NCI-H1930 (cell line): ENCODE measurements around the gene ROS1.
A peak's percentile ranks its signal among the peaks of the same experiment; 100 is the strongest.
"Not testable (repeated sequence)": the region's sequence is repeated elsewhere in the genome, so short reads cannot be mapped to it uniquely, and the experiment has no call there.

ENCODE experiments used
- DNase-seq, 2 experiments: peaks; one replicate each; lab custom pipeline; 2025; lab: John Stamatoyannopoulos, UW

The ROS1 gene

DNA sequence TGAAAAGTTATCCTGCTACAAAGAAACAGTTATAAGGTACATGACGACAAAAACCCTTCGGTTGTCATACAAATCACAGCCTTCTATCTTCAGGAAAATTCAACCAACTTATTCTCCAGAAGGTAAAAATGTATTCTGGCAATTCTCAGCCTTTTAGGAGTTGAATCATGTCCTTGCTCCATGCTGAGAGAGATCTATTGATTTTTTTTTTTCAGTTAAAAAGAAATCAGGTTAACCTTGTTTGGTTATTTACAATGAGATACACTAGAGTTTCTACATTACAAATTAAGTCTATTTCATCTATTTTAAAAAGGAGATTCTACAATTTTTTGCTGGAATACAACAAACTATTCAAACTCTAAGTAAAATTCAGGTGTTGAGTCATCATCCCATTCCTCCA lies 45.4 kb downstream of the ROS1 start:
- no peak for DNase-seq

DNA sequence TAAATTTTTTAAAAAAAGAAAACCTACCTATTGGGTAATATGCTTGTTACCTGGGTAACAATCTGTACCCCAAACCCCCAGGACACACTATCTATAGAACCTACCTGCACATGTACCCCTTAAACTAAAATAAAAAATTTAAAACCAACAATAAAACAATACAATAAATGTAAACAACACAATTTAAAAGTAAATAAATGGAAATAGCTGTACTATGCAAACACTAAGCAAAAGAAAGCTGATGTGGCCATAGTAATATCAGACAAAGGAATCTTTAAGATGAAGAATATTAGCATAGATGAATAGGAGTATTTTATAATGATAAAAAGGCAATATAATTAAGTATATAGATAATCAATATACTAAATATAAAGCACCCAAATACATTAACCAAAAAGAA lies 50.3 kb downstream of the ROS1 start:
- DNase-seq = no peak

DNA sequence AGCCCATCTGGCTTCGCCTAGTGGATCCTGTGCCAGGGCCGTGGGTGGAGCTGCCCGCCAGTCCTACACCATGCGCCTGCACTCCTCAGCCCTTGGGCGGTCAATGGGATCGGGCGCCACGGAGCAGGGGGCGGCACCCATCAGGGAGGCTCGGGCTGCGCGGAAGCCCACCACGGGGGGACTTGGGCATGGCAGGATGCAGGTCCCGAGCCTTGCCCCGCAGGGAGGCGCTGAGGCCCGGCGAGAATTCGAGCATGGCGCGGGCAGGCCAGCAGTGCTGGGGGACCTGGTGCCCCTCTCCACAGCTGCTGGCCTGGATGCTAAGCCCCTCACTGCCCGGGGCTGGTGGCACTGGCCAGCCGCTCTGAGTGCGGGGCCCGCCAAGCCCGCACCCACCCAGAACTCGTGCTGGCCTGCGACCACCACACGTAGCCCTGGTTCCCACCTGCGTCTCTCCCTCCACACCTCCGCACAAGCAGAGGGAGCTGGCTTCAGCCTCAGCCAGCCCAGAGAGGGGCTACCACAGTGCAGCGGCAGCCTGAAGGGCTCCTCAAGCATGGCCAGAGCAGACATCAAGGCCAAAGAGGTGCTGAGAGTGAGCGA lies 52.4 kb downstream of the ROS1 start:
- DNase-seq = no peak

DNA sequence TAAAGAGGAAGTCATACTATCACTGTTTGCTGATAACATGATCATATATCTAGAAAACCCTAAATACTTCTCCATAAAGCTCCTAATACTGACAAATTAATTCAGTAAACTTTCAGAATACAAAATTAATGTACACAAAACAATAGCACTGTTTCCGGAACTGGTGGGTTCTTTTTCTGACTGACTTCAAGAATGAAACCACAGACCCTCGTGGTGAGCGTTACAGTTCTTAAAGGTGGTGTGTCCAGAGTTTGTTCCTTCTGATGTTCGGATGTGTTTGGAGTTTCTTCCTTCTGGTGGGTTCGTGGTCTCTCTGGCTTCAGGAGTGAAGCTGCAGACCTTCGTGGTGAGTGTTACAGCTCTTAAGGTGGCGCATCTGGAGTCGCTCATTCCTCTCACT lies 53.5 kb downstream of the ROS1 start:
- not testable (repeated sequence) for DNase-seq

DNA sequence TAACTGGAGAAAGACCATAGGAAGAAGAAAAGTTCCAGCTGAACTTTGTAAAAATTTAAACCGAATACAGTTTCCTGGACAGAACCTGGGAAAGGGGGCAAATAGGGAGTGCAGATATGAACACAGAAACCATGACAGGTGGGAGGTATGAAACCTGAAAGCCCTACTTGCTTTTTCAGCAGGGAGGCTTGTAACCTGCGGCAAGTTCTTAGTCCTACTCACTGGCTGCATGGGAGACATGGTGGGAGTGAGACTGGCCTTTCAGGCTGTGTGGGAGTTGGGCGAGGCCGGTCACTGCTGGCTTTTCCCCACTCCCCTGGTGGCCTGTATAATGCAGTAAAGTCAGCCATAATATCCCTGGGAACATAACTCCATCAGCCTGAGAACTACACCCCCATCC lies 54.2 kb downstream of the ROS1 start:
- no peak for DNase-seq

DNA sequence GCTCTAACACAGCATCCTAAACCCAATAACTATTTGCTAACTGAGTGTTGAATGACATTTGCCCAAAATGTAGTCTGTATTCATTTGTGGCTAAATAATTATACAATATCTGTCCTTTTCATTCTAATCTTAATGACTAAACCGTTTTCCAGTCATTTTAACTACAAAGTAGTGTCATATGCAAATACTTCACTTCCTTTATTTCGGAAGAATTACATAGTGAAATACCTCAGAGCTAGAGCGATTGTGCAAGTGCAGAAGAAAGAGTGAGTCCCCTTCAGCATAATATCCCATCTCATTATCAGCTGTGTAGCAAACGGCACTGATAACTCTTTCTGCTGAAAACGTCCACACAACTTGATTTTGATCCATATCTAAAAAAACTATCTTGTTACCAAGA lies 66.2 kb downstream of the ROS1 start:
- DNase-seq = no peak

DNA sequence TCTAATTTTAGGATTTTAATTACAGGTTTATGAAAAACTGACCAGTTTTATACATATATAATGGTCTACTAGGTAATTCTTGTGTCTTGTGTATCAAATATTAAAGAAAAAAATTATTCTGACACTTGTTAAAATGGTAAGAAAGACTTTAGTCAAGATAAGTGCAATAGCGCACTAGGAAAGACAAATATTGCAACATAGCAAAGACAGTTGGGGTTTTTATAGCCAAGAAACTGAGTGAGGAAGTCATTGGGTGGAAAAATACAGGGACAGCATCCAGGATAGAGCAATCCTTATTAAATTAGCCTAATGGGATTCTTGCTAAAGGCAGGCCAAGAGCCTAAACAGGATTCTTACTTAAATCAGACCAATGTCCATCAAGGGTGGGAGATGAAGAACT lies 71.1 kb downstream of the ROS1 start:
- no peak for DNase-seq

DNA sequence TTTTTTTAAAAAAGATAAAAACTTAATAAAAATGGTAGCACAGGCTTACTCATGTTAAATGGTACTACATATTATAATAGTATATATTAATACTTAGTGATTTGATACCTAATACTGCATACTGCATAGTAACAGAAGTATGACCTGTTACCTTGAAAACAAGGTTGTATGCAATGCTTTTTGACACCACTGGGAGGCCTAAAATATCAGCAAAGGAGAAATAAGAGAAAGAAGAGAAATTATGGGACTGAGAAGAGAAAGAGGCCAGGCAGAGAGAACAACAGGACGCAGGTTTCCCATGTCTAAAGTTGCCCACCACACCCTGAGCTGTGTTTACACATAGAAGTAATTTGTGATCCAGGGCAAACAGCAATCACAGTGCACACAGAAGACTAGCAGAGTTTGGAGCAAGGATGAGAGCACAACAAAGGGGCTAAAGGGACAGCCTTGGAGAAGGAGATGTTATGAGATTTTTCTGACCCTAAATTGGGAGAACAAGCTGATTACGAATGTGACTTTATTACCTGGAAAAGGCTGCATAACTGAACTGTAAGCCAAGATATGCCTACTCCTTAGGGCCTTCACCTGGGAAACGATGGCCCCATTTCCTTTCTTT lies 73.2 kb downstream of the ROS1 start:
- no peak for DNase-seq

DNA sequence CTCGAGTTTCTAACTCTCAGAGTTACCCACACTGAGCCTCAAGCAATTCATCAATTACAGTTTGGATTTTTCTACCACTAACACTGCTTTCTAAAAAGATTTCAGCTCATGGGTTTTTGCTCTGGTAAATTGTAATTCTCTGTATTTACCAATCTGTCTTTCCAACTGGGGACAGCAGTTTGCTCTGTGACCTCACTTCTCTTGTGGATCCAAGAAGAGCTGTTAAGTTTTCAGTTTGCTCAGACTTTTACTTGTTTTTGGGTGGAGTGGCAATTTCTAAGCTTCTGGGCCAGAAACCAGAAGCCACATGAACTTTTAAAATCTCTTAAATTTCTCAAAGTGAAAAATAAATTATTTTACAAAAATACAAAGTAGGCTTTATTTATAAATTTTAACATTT lies 74.2 kb downstream of the ROS1 start:
- no peak for DNase-seq

DNA sequence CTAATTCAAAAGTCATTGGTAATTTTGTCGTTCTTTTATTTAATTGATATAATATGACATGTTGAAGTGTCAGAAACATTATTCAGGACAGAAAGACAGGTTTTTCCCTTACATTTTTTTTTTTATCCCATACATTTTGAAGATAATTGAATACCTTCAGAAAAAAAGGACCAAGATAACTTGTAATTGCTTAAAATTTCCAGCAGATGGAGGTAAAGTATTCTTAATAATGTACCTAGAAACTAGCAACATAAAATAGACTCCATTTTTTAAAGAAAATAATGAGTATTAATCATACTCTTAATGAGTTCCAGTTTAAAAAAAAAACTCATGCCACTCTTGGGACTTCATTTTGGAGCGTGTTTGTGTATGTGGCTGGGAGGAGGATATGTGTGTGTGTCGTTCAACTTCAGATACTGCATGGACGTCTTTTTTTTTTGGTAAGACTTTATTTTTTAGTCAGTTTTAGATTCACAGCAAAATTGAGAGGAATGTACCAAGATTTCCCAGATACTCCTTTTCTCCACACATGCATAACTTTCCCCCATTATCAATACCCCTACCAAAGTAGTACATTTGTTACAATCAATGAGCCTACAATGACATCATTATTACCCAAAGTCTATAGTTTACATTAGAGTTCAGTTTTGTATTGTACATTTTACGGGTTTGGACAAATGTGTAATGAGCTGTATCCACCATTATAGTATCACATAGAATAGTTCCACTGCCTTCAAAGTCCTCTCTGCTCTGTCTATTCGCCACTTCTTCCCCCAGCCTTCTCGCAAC lies 79.4 kb downstream of the ROS1 start:
- peak in 1 of 2 experiments; percentile 1 for DNase-seq

DNA sequence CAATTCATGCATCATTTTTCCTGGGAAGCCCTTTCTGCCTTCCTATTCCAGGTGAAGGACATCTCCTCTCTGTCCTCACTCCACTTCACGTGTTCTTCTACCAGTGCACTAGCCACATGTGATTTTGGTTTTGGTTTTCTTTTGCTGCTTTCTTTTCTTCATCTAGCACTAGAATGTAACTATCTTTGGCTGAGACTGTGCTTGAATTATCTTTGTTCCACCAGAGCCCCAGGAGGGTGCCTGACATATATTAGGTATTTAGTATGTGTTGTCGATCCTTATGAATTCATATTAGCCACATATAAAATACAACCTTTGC lies 80.5 kb downstream of the ROS1 start:
- DNase-seq = no peak

DNA sequence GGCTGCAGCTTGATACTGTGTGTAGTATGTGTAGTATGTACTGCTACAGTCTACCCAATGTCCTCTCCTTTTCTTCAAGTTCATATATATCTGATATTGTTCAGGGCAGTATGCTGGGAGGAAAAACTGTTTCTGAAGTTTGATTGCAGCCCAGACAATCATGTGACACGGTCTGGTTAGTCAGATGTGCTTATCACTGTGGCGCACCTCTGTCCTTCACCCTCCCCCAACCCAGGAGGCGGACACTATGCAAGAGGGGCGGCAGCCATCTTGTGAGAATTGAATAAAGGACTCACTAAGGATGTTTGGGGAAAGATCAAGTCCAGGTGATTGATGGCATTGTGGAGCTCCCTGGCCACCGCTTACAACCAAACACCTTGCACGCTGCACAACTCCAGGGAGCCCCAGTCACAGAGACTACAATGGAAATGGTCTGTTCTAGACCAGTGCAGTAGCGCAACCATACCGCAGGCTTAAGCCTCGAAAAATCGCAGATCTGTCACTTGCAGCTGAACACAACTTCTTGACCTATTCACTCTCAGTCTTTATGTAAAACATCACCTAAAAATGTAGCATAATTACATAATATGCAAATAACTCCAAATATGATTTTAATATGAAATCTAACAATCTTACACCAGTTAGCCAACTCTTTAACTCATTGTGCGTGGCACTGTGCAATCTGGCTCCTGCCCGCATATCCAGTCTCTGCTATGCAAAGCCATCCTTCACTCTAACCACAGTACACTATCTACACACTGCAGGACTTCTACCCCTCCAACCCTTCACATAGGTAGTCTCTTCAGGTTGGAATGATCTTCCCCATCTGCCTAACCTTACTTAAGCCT lies 81.1 kb downstream of the ROS1 start:
- no peak for DNase-seq

DNA sequence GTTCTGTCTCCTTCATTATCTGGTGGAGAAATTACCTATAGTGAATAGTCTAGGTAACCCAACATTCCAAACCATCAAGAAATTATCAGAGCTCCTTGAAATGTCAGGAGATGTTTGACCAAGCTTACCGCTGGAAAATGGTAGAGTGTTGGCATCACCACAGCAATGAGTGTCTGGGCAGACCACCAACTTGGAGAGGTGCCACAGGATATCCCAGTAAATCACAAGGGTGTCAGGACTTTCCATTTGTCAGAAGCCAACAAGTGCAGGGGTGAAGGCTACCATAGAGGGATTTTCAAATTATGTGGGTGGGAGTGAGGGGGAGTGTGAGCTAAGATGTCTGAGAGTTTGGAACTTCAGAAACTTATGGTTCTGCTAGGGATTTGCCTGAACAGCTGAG lies 87.2 kb downstream of the ROS1 start:
- no peak for DNase-seq

DNA sequence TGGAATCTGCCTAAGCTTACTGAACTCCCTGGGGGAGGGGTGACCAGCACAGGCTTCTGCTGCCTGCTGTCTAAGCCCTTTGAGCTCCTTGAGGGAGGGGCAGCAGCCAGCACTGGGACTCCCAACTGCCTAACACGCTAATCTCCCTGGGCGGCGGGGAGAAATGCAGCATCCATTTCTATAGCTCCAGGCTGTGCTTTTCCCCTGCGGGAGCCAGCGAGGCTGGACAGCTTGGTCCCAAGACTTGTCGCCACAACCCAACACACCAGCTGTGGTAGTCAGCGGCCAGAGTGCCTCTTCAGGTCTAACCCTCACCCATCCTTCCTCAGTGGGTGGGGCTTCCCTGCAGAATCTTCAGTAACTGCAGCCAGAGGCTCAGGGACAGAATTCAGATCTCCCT lies 95.8 kb downstream of the ROS1 start:
- no peak for DNase-seq

DNA sequence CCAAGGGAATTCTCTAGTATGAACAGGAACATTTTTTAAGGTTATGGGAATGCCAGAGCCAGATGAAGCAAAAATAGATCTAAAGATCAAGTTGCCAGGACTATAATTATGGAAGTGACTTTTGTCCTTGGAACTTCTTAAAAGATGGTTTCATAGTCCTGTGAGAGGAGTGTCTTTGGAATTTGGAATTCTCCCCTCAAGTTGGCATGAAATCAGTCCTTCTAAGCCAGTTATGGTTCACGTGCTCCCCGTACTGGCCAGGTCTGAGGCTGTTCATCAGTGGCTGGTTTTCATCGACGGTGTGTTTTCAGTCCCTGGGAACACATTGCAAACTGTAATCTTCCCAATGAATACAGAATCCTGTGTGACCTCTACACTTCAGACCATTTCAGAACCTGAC lies 97.2 kb downstream of the ROS1 start:
- no peak for DNase-seq

DNA sequence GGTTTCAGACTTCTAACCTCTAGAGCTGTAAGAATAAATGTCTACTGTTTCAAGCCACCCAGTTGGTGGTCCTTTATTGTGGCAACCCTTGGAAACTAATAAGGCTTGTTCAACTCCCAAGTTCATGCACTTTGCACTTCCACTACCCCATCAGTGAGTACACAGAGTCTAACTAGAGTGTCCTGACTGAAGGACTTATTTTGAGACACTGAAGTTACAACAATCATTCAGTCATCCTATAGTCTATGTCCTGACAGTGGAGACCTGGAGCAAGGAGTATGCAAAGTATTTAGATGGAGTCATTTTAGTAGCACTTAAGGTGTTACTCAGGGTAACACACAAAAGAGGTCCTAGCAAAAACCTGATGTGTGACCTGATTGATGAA lies 97.7 kb downstream of the ROS1 start:
- DNase-seq = no peak

DNA sequence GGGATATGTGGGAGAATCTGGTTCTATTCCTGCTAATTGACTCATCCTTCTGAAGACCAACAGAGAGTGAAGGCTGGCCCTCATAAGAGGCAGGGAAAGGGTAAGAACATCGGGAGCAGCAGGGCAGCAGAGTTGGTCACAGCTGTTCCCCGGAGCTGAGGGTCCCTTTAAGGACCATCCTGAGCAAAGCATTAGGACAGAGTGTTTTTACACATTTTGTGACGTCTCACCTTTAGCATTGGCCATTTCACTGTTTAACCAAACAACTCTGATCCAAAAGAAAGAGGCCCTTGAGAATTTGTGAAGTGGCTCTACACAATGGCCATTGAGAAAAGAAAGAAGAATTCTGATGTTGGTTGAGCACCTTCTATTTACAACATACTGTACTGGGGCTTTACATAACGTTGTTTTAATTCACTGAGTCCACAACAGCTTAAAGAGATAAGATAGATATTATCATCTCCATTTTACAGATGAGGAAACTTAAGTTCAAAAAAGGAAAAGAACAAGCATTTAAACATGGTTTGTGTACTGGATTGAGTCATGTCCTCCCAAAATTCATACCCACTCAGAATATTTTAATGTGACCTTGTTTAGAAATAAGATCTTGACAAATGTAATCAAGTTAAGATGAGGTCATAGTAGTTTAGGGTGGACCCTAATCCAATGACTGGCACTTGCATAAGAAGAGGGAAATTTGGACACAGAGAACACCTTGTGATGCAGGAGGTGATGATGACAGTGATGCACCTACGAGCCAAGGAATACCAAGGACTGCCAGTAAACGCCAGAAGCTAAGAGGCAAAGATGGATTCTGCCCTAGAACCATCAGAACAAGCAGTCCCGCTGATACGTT lies 98.4 kb downstream of the ROS1 start:
- no peak for DNase-seq

DNA sequence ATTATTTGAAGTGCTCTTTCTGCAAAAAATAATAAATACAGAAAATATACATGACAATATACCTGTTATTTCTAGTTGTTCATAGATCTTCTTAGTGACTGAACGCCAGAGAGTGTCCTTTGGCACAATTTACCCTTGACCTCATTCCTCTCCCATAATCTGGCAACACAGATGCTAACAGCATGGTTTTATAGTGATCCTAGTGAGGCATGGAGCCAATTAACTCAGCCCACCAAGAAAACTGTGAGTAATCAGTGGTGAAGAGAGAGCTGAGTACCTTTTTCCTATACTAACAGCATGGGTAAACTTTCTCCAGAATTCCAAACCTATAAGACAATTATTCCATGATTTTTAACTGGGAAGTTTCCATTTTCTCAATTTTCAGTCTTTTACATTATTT lies 99.3 kb downstream of the ROS1 start:
- DNase-seq = no peak

DNA sequence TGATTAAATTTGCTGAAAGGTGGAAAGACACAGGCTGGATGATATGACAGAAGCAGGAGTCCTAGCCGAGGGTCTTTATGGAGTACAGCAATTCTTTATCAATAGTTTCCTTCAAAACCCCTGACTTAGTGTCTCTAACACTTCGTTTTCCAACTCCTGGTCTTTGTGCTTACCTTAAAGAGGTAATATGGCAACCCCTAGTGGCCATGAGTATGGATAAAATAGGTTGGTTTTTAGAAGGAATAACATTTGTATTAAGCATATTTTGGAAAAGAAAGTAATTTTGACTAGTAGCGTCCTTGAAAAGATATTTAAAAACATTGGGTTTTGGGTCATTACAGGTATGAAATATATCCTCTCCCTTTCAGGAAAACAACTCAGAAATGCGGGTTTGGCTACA lies 108.5 kb downstream of the ROS1 start:
- peak in 1 of 2 experiments; percentile 4 for DNase-seq

DNA sequence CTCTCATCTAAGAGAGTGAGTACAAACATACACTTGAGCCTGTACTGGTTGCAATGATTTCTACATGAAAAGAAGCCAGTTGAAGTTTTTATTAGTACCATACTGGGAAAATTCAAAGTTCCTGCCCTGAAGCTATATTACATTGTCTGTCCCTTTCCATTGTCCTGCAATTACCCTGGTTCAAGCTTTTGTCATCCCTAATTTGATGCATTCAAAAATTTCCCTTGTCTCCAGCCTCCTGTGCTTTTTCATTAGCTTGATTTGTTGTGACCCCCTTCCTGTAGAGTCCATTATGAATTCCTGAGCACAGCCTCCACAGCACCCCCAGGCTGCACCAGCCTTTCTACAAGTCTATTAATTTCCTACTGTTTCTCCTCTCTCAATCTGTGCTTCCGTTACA lies 114.0 kb downstream of the ROS1 start:
- DNase-seq = no peak

DNA sequence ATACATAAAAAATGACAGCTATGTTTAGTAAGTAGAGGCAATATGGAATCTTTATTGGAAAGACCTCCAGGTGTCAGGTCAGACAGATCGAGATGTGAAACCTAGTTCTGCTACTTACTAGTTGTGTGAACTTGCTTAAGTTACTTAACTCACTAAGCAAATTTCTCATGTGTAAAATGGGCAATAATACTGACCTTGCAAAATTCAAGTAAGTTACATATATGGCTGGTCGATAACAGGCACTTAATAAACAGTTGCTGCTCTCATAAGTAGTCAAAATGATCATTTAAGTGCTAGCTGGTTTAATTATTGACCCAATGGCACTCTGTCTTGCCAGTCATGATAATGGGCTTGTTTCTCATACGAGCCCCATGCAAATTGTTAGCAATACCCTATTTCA lies 114.4 kb downstream of the ROS1 start:
- no peak for DNase-seq

DNA sequence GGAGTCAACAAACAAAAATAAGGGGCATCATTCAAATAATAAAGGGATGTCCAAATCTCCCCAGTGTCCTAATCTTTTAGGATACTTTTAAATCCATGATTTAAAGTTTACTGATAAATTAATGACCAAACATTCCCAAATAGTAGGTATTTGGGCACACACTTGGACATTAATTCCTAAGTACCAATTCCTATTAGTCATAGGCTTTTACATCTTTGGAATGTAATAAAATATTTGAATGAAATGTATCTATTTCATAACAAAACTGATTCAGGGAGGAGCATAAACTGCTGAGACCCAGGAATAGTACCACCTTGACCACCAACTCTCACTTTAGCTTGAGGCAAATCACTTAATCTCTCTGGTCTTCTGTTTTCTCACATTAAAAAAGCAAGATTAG lies 116.1 kb downstream of the ROS1 start:
- DNase-seq = no peak
